Measurements from ENCODE around the gene PTRH1. TPM values are rescaled to one million over a fixed set of nuclear protein-coding genes. Genes with fewer than 3 reads are reported as not detected.

PTRH1 gene
- polyA plus RNA-seq, 1 of the 3 experiments (the other 2 are of a cell fraction): 42.2 TPM

- no peak for TF ChIP-seq REST (IDR thresholded peaks at IDR 0.05; ENCODE audit: low read depth, low read length)
- TF ChIP-seq TCF12 (IDR thresholded peaks at IDR 0.05): no peak
- no peak for TF ChIP-seq NFIC (IDR thresholded peaks at IDR 0.05; ENCODE audit: borderline replicate concordance)
Observed at GRCh38 chr9:127720865-127721227, 5.4 kb upstream of the PTRH1 start (continued).

- Histone ChIP-seq H2AFZ (ENCODE audit: low read depth) (no peak overlapping the region), H3K4me2 (no peak overlapping the region), H3K4me3 (ENCODE audit: low read depth in 2 of 2, low read length in 1 of 2) (no peak overlapping the region), H3F3A (replicated peaks; ENCODE audit: insufficient read depth) (peaks cover 3% of the 10 kb centered on the region), H3K9me2 (no peaks in the 10 kb centered on the region), H3K4me1 (ENCODE audit: control insufficient read depth in 1 of 2, insufficient read depth in 2 of 2, low read depth in 1 of 2, low read length in 1 of 2) (peaks cover 0 to 15% of the 10 kb centered on the region in 2 experiments; a peak in 1 of 4 replicates), H3K79me2 (ENCODE audit: insufficient read depth) (peaks cover under 1% of the 10 kb centered on the region; the same call in 1 of the 2 replicates), H3K9ac (no peak overlapping the region), H3K36me3 (replicated peaks in 1 of 2; ENCODE audit: control insufficient read depth in 1 of 2, insufficient read depth in 2 of 2, low read length in 1 of 2) (no peaks in the 10 kb centered on the region), H3K27me3 (ENCODE audit: insufficient read depth) (no peaks in the 10 kb centered on the region), H4K20me1 (ENCODE audit: insufficient read depth) (no peaks in the 10 kb centered on the region), H3K27ac (ENCODE audit: low read depth in 2 of 2, low read length in 1 of 2) (no peak overlapping the region), H3K9me3 (no peaks in the 10 kb centered on the region)
- ChIA-PET CTCF (interaction anchor here (1.2 to 1.4 kb wide), 2 partner anchors 14 to 134 kb away, joined by 3 to 5 read pairs; partner anchors contain the start of gene TOR2A), POLR2A (interaction anchor here (0.8 kb wide), 1 partner anchor 11 kb away, joined by 3 read pairs; no protein-coding TSS in a partner anchor)
- WGBS (ENCODE audit: low lambda C conversion rate): 100% methylated on average over 7 of the region's 12 CpGs
- DNase-seq: no peak
- no peak for TF ChIP-seq CTCF (IDR thresholded peaks at IDR 0.05)
- TF ChIP-seq USF1 (IDR thresholded peaks at IDR 0.05; ENCODE audit: borderline replicate concordance, low read depth): no peak
- no peak for TF ChIP-seq REST (IDR thresholded peaks at IDR 0.05; ENCODE audit: low read depth, low read length)
- TF ChIP-seq FOXJ3 (CRISPR knock-in tag; IDR thresholded peaks at IDR 0.05): no peak
- TF ChIP-seq YY1 (IDR thresholded peaks at IDR 0.05; ENCODE audit: low read depth): no peak
- no peak for TF ChIP-seq TCF12 (IDR thresholded peaks at IDR 0.05)
- TF ChIP-seq ZBTB33 (IDR thresholded peaks at IDR 0.05; ENCODE audit: borderline replicate concordance, low read depth): no peak
- TF ChIP-seq USF2 (IDR thresholded peaks at IDR 0.05; ENCODE audit: borderline replicate concordance, low read depth, low read length): no peak
- TF ChIP-seq JUND (IDR thresholded peaks at IDR 0.05): no peak
- TF ChIP-seq CHD2 (IDR thresholded peaks at IDR 0.05; ENCODE audit: low read length, partially characterized antibody): no peak
- TF ChIP-seq SMC3 (IDR thresholded peaks at IDR 0.05; ENCODE audit: low read depth, low read length): no peak
- no peak for TF ChIP-seq EP300 (IDR thresholded peaks at IDR 0.05; ENCODE audit: borderline replicate concordance in 1 of 2, low read depth in 1 of 2, low read length in 1 of 2)
- TF ChIP-seq NFIC (IDR thresholded peaks at IDR 0.05; ENCODE audit: borderline replicate concordance): no peak
- TF ChIP-seq RXRA (IDR thresholded peaks at IDR 0.05; ENCODE audit: borderline replicate concordance, low read depth): no peak
Observed at GRCh38 chr9:127720031-127720864, 4.8 kb upstream of the PTRH1 start.
